Effector CD8-positive, alpha-beta T cell (primary cell): ENCODE results near the gene CCK.

Source experiments
- DNase-seq: peaks from one replicate; lab custom pipeline; 2025; lab: John Stamatoyannopoulos, UW

The CCK gene

GRCh38 chr3:42267878-42268277 is 1.9 kb upstream of the CCK start:
- no peak for DNase-seq

- DNase-seq = no peak
Measured at GRCh38 chr3:42265059-42265991, 660 bp downstream of the CCK start.

DNA sequence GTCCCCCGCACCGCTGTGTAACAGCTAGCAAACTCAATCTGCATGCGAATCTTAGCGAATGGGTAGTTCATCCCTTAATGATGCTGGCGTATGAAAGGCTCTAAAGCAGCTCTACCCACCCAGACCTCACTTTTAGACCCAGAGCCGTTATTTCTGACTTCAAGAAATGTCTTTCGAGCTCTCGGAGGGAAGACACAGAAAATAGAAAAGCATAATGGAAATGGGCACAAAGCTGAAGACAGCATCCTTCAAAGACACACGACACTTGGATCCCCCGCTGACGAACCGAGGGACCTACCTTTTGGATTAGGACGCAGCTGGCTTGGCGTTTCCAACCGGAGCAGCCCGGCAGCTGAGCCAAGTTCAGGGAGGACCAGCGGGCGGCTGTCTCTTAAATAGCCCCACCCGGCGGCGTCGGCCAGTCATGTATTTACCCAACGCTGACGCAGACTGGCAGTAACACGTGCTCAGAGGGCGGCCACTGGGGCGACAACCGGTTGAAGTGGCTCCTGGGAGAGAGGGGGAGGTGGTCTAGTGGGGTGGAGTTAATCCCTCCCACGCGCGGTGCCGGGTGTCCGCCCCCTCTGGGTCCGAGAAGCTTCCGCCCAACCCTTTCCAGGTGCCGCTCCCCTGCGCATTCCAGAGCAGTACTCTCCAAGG is 1.5 kb downstream of the CCK start:
- no peak for DNase-seq

GRCh38 chr3:42263354-42264346 is 2.3 kb downstream of the CCK start:
- DNase-seq = no peak

DNA sequence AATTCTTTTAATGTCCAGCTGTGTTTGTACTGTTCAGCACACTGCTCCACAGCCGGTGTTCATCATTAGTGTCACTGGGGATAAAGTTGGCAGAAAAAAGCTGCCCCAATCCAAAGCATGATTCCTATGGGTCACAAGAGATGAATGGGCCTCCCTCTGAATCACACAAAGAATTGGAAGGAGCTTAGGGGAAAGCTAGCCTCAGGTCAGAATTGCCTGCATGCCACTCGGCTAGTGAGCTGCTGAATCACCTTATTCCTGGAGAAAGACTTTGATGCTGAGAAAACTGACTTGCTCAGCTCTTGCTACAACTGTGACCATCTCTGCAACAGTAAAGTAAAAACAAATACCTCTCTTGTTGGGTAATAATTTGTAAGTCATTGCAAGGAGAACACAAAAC is 3.5 kb downstream of the CCK start:
- no peak for DNase-seq

DNA sequence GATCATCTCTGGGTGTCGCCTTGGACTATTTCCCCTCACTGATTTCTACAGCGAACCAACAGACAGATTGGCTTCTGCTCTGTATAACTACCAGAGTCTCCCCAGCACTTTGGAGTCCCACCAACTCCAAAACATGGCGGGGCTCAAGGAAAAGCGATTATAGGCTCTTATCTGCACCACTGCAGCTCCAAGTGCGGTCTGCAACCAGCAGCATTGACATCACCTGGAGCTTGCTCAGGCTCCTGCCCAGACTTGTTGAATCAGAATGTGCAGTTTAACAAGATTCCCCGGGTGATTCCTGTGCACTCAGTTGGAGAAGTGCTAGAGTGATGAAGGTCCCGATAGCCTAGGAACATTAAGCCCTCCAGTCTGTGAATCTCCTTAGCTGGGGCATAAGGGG is 9.0 kb downstream of the CCK start:
- DNase-seq = no peak

DNA sequence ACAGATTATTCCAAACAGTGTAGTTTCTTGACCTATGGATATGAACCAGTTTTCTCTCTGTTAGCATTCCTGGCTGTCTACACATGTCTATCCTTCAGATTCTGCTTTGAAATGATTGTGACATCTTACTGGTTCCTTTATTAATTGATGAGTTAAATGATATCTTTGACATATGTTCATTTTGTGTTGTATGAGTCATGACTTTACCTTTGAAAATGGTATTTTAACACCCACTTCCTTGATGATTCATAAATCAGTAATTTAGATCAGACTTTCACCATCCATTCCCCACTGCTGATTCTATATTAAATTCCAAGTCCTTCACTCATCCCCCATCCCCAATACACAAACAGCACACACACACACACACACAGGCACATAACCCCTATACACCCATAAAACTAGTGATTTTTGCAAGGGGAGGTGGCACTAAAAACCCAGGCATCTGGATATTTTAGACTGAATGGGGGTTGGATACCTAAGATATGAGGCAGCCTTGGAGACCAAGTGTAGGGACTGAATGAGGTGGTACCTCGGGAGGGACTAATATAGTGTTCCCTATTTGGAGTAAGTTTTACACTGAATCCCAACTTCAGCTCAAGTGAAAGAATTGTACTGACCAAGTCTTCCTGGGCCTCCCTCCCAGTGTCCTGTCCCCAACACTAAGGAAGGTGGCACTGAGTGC is 9.7 kb downstream of the CCK start:
- no peak for DNase-seq

GRCh38 chr3:42254566-42254965 is 11.4 kb downstream of the CCK start:
- DNase-seq = no peak

DNA sequence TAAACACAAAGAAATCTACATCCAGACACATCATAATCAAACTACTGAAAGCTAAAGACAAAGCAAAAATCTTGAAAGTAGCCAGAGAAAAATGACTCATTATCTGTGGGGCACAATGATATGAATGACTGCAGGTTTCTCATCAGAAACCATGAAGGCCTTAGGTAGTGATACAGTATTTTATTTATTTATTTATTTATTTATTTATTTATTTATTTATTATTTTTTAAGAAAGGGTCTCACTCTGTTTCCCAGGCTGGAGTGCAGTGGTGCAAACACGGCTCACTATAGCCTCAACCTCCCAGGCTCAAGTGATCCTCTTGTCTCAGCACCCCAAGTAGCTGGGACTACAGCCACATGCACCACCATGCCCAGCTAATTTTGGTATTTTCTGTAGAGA is 15.2 kb downstream of the CCK start:
- no peak for DNase-seq

DNA sequence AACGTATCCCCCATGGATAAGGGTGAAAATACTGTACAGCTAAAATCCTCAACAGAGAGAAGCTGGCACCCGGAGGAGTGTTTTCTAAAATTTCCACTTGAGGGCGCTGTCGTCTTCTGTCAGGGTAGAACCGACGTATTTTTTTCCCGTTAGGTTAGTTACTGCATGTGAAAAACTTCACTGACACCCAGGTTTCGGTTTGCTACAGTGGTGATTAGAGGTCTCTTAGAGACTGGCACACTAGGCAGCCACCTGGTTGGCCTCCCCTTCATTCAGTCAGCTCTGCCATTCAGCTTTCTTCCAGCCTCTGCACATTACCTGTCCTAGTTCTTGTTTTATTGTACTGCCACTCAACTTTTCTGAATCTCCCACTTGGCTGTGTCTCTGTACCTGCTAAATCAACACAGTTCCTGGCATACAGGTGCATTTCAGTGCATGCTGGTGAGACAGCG is 18.4 kb downstream of the CCK start:
- peak; percentile 40 for DNase-seq

DNA sequence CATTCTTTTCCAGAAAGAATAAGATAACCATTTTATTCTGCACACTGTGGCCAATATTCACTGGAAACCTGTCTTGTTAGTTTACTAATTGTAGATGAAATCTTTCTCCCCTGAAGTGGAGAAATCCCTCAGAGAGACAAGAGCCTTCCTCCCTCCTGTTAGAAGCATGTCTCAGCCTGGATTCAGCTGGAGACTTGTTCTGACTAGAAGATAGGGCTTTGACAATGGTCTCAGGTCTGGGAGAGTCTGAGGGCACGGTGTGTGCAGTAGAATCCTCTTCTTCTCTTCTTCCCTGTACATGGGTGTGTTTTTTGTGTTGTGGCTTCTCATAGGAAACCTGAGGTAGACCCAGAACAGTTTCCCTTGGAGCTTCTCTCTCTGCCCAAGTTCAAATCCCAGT is 19.9 kb downstream of the CCK start:
- no peak for DNase-seq

DNA sequence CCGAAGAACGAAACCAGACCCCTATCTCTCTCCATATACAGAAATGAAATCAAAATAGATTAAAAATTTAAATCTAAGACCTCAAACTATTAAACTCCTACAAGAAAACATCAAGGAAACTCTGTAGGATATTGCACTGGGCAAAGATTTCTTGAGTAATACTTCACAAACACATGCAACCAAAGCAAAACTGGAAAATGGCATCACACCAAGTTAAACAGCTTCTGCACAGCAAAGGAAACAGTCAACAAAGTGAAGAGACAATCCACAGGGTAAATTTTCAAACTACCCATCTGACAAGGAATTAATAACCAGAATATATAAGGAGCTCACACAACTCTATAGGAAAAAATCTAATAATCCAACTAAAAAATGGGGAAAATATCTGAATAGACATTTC is 29.4 kb downstream of the CCK start:
- DNase-seq = no peak

GRCh38 chr3:42235532-42235931 is 30.5 kb downstream of the CCK start:
- DNase-seq = no peak

- DNase-seq = no peak
Measured at GRCh38 chr3:42230860-42231259, 35.1 kb downstream of the CCK start.

DNA sequence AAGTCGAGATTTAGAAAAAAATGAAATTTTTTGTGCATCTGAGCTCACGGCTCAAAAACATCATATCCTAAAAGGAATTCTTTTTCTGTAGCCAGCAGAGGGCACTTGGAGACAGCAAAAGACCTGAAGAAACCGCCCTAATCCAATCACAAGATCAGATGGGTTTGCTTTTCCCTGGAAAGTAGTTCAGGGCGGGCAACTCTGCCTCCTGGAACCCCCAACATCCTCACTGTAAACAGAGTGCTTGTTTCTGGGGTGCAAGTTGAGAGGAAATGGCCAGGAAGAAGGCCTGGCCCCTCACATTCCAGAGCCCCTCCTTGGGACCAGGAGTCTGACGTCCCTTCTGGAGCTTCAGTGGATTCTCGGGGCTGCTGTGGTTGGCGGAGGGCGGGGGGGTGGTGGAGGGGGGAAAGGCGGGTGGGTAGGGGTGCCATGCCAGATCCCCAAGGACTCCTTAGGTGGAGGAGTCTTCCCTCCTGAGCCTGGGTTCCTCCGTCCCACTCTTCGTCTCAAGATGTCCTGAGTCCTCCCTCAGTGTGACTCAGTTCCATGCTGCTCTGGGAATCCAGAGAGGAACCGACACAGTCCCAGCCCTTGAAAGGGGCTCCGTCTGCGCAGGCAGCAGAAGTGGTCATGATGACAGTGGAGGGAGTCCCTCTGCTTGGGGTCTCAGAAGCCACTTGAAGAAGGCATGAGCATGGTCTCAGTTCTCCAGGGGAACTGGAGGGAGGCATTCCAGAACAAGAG is 35.9 kb downstream of the CCK start:
- DNase-seq = no peak

GRCh38 chr3:42229266-42229941 is 36.6 kb downstream of the CCK start:
- DNase-seq = no peak

- DNase-seq = no peak
Measured at GRCh38 chr3:42228796-42229195, 37.2 kb downstream of the CCK start.

DNA sequence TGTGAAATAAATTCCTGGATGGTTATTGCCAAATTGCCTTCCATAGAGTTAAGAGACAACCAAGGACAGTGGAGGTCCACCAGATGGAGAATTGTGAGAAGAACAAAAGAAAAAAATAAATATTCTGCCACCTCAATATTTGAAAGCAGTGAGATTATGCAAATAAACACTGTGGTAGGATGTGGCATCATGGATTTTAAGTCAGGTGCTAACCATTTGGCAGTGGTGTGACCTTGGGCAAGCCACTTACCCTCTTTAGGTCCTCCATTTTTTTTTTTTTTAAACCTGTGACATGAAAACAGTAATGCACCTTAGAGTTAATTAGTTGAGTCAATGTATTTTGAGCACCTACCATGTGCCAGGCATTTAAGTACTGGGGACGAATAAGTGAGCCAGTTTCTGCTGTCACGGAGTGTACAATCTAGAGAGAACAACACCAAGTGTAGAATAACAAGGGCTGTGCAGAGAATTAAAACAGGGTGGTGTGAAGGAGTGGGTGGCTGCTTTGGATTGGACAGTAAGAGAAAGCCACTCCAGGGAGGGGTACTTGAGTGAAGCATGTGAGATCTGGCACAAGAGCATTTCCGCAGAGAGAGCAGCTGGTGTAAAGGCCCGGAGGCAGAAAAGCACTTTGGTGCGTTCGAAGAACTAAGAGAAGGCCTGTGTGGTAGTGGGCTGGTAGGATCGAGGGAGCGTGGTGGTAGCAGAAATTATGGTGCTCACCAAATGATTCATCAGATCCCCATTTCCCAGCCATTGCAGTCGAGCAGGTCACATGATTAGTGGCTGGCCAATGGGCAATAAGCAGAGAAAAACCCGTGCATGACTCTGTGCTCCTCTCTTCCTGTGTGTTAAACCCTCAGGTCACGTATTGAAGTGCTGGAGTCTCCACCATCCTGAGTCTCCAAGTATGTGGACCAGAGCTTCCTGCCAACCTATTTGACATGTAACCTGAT is 39.2 kb downstream of the CCK start:
- no peak for DNase-seq
